GM10248 (cell line): ENCODE measurements around the gene DNAJC5.
A peak's percentile ranks its signal among the peaks of the same experiment; 100 is the strongest.

Source experiments
- CTCF ChIA-PET: fragments of 300-600 bp; sonication (Branson Sonifier 250); formaldehyde crosslinking; extraction: SDS; loops from one replicate; lab custom pipeline; 2021; ENCODE audit warnings: antibody characterized with exemption; lab: Yijun Ruan, JAX
- POLR2A ChIA-PET: fragments of 350-650 bp; sonication (Branson Sonifier 250); formaldehyde crosslinking; extraction: SDS; loops from one replicate; lab custom pipeline; 2020; ENCODE audit warnings: antibody characterized with exemption; lab: Yijun Ruan, JAX
- DNase-seq: peaks from one replicate; pipeline ENCODE4 v3.0.0; 2012; ENCODE audit errors: extremely low spot score
- TF ChIP-seq, protein P1 (sequence below): IDR thresholded peaks from 2 replicates; pipeline ENCODE4 v1.5.1; 2012; ENCODE audit warnings: mild to moderate bottlenecking, low read depth; ENCODE audit errors: extremely low read depth, missing control alignments, control extremely low read depth

DNAJC5 gene

DNA sequence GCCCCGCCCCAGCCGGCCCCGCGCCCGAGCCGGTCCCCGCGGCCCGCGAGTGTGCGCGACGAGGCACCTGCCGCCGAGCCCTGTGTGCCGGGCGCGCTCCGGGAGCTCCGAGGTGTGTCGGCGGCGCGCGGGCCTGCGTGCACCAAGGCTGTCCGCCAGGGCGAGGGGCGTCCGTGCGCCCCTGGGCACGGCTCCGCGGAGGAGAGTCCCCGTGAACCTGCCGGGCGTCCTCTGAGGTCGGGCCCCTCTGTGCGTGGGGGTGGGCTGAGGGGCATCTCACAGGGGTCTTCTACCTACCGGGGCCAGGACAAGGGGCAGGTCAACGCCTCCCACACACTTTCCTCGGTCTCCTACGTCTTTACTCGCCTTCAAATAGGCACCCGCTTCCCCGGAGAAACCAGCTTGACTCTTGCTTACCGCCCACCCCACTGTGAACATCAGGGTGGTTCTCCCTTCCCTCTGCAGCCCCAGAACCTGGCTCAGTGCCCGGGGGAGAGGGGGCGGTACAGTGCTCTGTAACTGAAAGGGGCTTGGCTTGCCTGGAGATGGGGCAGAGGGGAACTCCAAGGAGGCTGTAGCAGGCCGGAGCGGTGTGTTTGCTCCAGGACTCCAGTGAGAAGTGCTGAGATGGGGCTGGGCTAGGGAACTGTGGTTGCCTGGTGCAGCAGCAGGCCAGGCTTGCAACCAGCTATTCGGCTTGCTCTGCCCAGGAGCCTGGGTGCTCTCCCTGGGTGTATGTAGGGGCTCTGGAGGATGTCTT is 84.8 kb downstream of the DNAJC5 start, which contains the start of gene SAMD10:
Gene SAMD10, minus strand, starts transcription at position 86 of the 760 bp plus-strand sequence. CDS start 175 bp downstream, outside the sequence.
- ChIA-PET POLR2A (interaction anchor here (0.5 to 1.8 kb wide), 6 partner anchors 11 to 454 kb away, joined by 3 to 10 read pairs (median 4); partner anchors contain the start of gene C20orf204), CTCF (interaction anchor here (0.8 to 7.6 kb wide), 31 partner anchors 9 to 442 kb away, joined by 3 to 116 read pairs (median 6); partner anchors contain the start of genes C20orf204, LKAAEAR1, PTK6 and TCEA2)
- DNase-seq, result peak; percentile 83
- TF ChIP-seq, protein P1, sequence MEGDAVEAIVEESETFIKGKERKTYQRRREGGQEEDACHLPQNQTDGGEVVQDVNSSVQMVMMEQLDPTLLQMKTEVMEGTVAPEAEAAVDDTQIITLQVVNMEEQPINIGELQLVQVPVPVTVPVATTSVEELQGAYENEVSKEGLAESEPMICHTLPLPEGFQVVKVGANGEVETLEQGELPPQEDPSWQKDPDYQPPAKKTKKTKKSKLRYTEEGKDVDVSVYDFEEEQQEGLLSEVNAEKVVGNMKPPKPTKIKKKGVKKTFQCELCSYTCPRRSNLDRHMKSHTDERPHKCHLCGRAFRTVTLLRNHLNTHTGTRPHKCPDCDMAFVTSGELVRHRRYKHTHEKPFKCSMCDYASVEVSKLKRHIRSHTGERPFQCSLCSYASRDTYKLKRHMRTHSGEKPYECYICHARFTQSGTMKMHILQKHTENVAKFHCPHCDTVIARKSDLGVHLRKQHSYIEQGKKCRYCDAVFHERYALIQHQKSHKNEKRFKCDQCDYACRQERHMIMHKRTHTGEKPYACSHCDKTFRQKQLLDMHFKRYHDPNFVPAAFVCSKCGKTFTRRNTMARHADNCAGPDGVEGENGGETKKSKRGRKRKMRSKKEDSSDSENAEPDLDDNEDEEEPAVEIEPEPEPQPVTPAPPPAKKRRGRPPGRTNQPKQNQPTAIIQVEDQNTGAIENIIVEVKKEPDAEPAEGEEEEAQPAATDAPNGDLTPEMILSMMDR, result no peak

DNA sequence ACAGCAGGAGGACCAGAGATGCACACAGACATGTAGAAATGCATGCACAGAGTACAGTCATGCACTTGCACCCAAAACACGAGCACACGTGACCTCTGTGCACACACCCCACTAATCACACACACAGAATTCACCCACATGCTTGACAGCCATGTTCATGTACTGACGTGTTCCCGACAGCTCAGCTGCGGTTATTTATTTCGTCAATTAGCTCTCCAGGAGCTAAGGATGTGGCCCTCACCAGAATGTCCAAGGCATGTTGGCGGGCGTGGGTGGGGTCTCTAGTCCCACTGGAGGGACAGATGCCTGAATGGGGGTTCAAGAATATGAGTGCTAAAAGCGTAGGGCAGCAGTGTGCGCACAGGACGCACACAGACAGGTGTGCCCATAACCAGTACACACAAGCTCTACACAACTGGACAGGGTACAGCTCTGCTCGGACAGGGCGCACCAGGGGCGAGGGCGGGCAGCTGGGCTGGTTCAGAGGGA is 85.4 kb downstream of the DNAJC5 start:
- ChIA-PET POLR2A (interaction anchor here (0.6 to 1.8 kb wide), 8 partner anchors 27 to 375 kb away, joined by 3 to 10 read pairs (median 4); partner anchors contain the start of gene C20orf204), CTCF (interaction anchor here (0.8 to 7.6 kb wide), 35 partner anchors 9 to 444 kb away, joined by 3 to 116 read pairs (median 5); partner anchors contain the start of genes ARFRP1, C20orf204, LKAAEAR1 and PTK6)
- no peak for DNase-seq
- TF ChIP-seq, protein P1, result no peak

DNA sequence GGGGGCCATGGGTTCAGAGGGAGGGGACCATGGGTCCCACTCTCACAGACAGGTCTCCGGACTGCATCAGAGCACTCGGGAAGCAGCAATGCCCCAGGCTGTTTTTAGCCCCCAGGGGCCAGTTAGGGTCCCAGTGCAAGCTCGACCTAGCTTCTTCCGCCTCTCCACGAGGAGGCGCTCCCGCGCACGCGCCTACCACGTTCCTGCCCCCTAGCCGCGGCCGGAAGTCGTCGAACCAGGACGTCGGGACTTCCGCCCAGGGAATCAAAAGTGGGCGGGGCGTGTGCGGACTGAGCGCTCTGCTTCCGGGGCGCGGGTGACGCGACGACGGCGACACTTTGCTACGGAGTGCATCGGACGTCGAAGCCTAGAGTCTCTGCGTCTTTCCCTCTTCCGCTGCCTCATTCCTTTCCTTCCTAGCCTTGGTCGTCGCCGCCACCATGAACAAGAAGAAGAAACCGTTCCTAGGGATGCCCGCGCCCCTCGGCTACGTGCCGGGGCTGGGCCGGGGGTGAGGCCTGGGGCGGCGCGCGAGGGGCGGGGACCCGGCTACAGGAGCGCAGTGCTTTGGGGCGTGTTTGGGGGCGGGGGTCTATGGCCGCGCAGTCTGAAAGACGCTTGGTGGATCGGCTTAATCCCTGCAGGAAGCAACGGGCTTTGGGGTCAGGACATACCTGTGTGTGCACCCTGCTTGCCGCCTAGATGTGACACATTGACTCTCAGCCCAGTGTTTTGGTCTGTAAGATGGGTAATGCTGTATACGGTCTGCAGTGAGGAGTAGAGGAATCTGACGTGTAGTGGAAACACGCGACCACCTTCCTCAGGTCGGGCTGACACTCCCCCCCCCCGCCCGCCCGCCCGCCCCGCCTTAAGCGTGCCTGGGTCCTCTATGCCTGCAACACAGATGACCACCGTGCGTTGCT is 86.1 kb downstream of the DNAJC5 start, which contains the start of gene PRPF6:
Gene PRPF6, plus strand, starts transcription at position 327 of the 923 bp plus-strand sequence. Its CDS starts 114 bp downstream, at position 441.
- ChIA-PET CTCF (interaction anchor here (0.8 to 7.6 kb wide), 35 partner anchors 8 to 444 kb away, joined by 3 to 116 read pairs (median 5); partner anchors contain the start of genes ARFRP1, C20orf204, LKAAEAR1 and PTK6), POLR2A (interaction anchor here (0.6 to 1.8 kb wide), 7 partner anchors 26 to 375 kb away, joined by 3 to 10 read pairs (median 4); partner anchors contain the start of gene C20orf204)
- TF ChIP-seq, protein P1, result peak; percentile 85
- peak; percentile 98 for DNase-seq

DNA sequence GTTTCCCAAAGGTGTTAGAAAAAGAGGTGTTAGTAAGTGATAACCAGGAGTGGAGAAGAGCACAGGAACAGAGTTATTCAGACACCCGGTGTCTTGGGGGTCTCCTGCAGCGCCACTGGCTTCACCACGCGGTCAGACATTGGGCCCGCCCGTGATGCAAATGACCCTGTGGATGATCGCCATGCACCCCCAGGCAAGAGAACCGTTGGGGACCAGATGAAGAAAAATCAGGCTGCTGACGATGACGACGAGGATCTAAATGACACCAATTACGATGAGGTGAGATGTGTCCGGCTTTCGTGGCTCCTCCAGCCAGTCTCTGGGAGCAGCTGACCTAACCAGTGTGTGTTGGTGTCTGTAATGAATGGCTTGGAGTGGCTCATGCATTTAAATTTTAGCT is 88.0 kb downstream of the DNAJC5 start:
- ChIA-PET CTCF (interaction anchor here (0.8 to 7.6 kb wide), 8 partner anchors 9 to 74 kb away, joined by 3 to 116 read pairs (median 5); partner anchors contain the start of gene C20orf204), POLR2A (interaction anchor here (0.7 kb wide), 1 partner anchor 10 kb away, joined by 4 read pairs; no protein-coding TSS in a partner anchor)
- DNase-seq, result no peak
- TF ChIP-seq, protein P1, result no peak
